ENCODE results near the gene TPSAB1. TPM values are rescaled to one million over a fixed set of nuclear protein-coding genes. Genes with fewer than 3 reads are reported as not detected.
"Not testable (repeated sequence)": the region's sequence is repeated elsewhere in the genome, so short reads cannot be mapped to it uniquely, and the experiment has no call there.

The TPSAB1 gene
- total RNA-seq, 1 experiment from 2014 or later = 22.9 TPM

- Histone ChIP-seq H3K36me3 (ENCODE audit: insufficient read depth, low read length, poor library complexity, severe bottlenecking) (no peaks in the 10 kb centered on the region), H3K4me1 (ENCODE audit: insufficient read depth, low read length, poor library complexity, severe bottlenecking) (no peaks in the 10 kb centered on the region), H3K27ac (ENCODE audit: low read depth, low read length, poor library complexity, severe bottlenecking) (no peak overlapping the region), H3K9me3 (ENCODE audit: low read depth, low read length, poor library complexity, severe bottlenecking) (no peaks in the 10 kb centered on the region), H3K4me3 (ENCODE audit: low read depth, low read length, poor library complexity, severe bottlenecking) (no peak overlapping the region), H3K27me3 (replicated peaks; ENCODE audit: insufficient read depth, low read depth, low read length, poor library complexity) (no peaks in the 10 kb centered on the region)
- ChIA-PET CTCF (no interaction called here), POLR2A (ENCODE audit: low non-redundant PET) (no interaction called here)
- no peak for DNase-seq (ENCODE audit: low spot score)
- intact Hi-C loops (cut with micrococcal nuclease; ENCODE audit: unreplicated experiment) = no loop called here
- TF ChIP-seq EZH2 (IDR thresholded peaks at IDR 0.05; ENCODE audit: borderline replicate concordance, low read depth, low read length, poor library complexity, severe bottlenecking) (no peak), CTCF (conservative IDR thresholded peaks at IDR 0.05; ENCODE audit: low read depth, low read length) (no peak)
- no TSS peak for BruUV-seq (replicated peaks)
Measured at GRCh38 chr16:1264345-1265089, 24.0 kb downstream of the TPSAB1 start.

- Histone ChIP-seq H3K27me3 (replicated peaks; ENCODE audit: insufficient read depth, low read depth, low read length, poor library complexity) (no peaks in the 10 kb centered on the region), H3K27ac (ENCODE audit: low read depth, low read length, poor library complexity, severe bottlenecking) (no peak overlapping the region), H3K4me1 (ENCODE audit: insufficient read depth, low read length, poor library complexity, severe bottlenecking) (no peaks in the 10 kb centered on the region), H3K36me3 (ENCODE audit: insufficient read depth, low read length, poor library complexity, severe bottlenecking) (no peaks in the 10 kb centered on the region), H3K9me3 (ENCODE audit: low read depth, low read length, poor library complexity, severe bottlenecking) (no peaks in the 10 kb centered on the region), H3K4me3 (ENCODE audit: low read depth, low read length, poor library complexity, severe bottlenecking) (no peak overlapping the region)
- DNase-seq (ENCODE audit: low spot score) = no peak
- ChIA-PET CTCF (interaction anchor here (0.6 kb wide), 1 partner anchor 1024 kb away, joined by 3 read pairs; no protein-coding TSS in a partner anchor), POLR2A (ENCODE audit: low non-redundant PET) (no interaction called here)
- intact Hi-C loops (cut with micrococcal nuclease; ENCODE audit: unreplicated experiment) = no loop called here
- no TSS peak for BruUV-seq (replicated peaks)
- TF ChIP-seq EZH2 (IDR thresholded peaks at IDR 0.05; ENCODE audit: borderline replicate concordance, low read depth, low read length, poor library complexity, severe bottlenecking) (no peak), CTCF (conservative IDR thresholded peaks at IDR 0.05; ENCODE audit: low read depth, low read length) (no peak)
Measured at GRCh38 chr16:1265090-1265630, 24.7 kb downstream of the TPSAB1 start.

- Histone ChIP-seq H3K36me3 (ENCODE audit: insufficient read depth, low read length, poor library complexity, severe bottlenecking) (no peaks in the 10 kb centered on the region), H3K4me3 (ENCODE audit: low read depth, low read length, poor library complexity, severe bottlenecking) (no peak overlapping the region), H3K9me3 (ENCODE audit: low read depth, low read length, poor library complexity, severe bottlenecking) (no peaks in the 10 kb centered on the region), H3K27ac (ENCODE audit: low read depth, low read length, poor library complexity, severe bottlenecking) (no peak overlapping the region), H3K4me1 (ENCODE audit: insufficient read depth, low read length, poor library complexity, severe bottlenecking) (peaks cover under 1% of the 10 kb centered on the region), H3K27me3 (replicated peaks; ENCODE audit: insufficient read depth, low read depth, low read length, poor library complexity) (no peaks in the 10 kb centered on the region)
- no peak for DNase-seq (ENCODE audit: low spot score)
- TF ChIP-seq EZH2 (IDR thresholded peaks at IDR 0.05; ENCODE audit: borderline replicate concordance, low read depth, low read length, poor library complexity, severe bottlenecking) (no peak), CTCF (conservative IDR thresholded peaks at IDR 0.05; ENCODE audit: low read depth, low read length) (no peak)
- CTCF ChIA-PET = no interaction called here
- BruUV-seq (replicated peaks) = no TSS peak
- POLR2A ChIA-PET (ENCODE audit: low non-redundant PET) = no interaction called here
- intact Hi-C loops (cut with micrococcal nuclease; ENCODE audit: unreplicated experiment) = no loop called here
Measured at GRCh38 chr16:1265826-1266225, 25.3 kb downstream of the TPSAB1 start.

- POLR2A ChIA-PET (ENCODE audit: low non-redundant PET); H3K4me3 ChIP-seq (ENCODE audit: low read depth, low read length, poor library complexity, severe bottlenecking); intact Hi-C loops (cut with micrococcal nuclease; ENCODE audit: unreplicated experiment); BruUV-seq (replicated peaks); H3K9me3 ChIP-seq (ENCODE audit: low read depth, low read length, poor library complexity, severe bottlenecking); H3K27ac ChIP-seq (ENCODE audit: low read depth, low read length, poor library complexity, severe bottlenecking); DNase-seq (ENCODE audit: low spot score); H3K27me3 ChIP-seq (replicated peaks; ENCODE audit: insufficient read depth, low read depth, low read length, poor library complexity); H3K36me3 ChIP-seq (ENCODE audit: insufficient read depth, low read length, poor library complexity, severe bottlenecking): not testable (repeated sequence)
- H3K4me1 ChIP-seq (ENCODE audit: insufficient read depth, low read length, poor library complexity, severe bottlenecking) = peaks cover 17% of the 10 kb centered on the region
- CTCF ChIA-PET = interaction anchor here (0.7 kb wide), 1 partner anchor 465 kb away, joined by 4 read pairs; no protein-coding TSS in a partner anchor
Measured at GRCh38 chr16:1269418-1269817, 28.9 kb downstream of the TPSAB1 start.

Data from A673 (cell line).